Breast epithelium (tissue), 3 donors: ENCODE data around the gene TBC1D7.

Experiments
- CTCF ChIP-seq, 3 donors: fragments of 450-650 bp; IDR thresholded peaks; one replicate each; pipeline ENCODE4 v1.5.1; 2016 to 2017; ENCODE audit warnings: antibody characterized with exemption in 3 of 3, mild to moderate bottlenecking in 3 of 3, moderate library complexity in 3 of 3
- POLR2AphosphoS5 ChIP-seq, 3 donors: sonication (generic); formaldehyde crosslinking; IDR thresholded peaks; one replicate each; pipeline ENCODE4 v1.6.1; 2017; ENCODE audit warnings: antibody characterized with exemption in 3 of 3

DNA sequence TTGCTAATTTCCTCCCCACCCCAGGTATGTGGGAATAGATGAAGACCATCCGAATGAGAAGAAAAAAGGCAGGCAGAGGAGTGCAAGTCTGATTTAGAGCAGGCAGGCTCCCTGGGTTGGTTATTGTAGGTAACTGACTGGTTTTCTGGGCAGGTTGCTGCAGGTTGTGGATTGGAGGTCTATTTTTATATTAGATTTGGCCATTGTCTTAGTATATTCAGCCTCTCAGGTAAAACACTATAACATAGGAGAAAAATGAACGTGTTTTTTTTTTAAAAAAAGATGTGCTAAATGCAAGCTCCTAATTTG, 492 bp upstream of the TBC1D7 start:
- TF ChIP-seq CTCF (IDR thresholded peaks at IDR 0.05), result no peak
- TF ChIP-seq POLR2AphosphoS5 (IDR thresholded peaks at IDR 0.05), result no peak
